Breast epithelium (tissue), 4 donors: ENCODE data around the gene SERAC1. TPM values are rescaled to one million over a fixed set of nuclear protein-coding genes. Genes with fewer than 3 reads are reported as not detected.

Source experiments
- DNase-seq, 2 donors: peaks; one replicate each; pipeline ENCODE4 v3.0.0-alpha.2; 2019; ENCODE audit warnings: low spot score in 2 of 2
- H3K27ac ChIP-seq, 2 donors: fragments of 200-600 bp; sonication (generic) in 1 of 2; one replicate each; pipeline ENCODE4 v1.5.1; 2016 to 2019; ENCODE audit warnings: mild to moderate bottlenecking in 1 of 2
- H3K27me3 ChIP-seq, 2 donors: fragments of 200-600 bp; sonication (generic) in 1 of 2; one replicate each; pipeline versions ENCODE4 v1.5.1 to v1.6.0; 2017 to 2019; ENCODE audit warnings: control low read depth in 1 of 2, mild to moderate bottlenecking in 1 of 2
- H3K36me3 ChIP-seq: fragments of 200-600 bp; one replicate; pipeline ENCODE4 v1.5.1; 2019
- H3K4me1 ChIP-seq, 2 donors: fragments of 200-600 bp; sonication (generic); one replicate each; pipeline ENCODE4 v1.5.1; 2016 to 2019; ENCODE audit warnings: control low read depth in 1 of 2
- H3K4me3 ChIP-seq, 3 donors: fragments of 200-600 bp; sonication (generic); 1 replicate in 2 of 3; 2 replicates in 1 of 3; pipeline ENCODE4 v1.5.1; 2016 to 2019; ENCODE audit warnings: mild to moderate bottlenecking in 3 of 3, moderate library complexity in 2 of 3
- H3K9me3 ChIP-seq, 2 donors: fragments of 200-600 bp; sonication (generic) in 1 of 2; one replicate each; pipeline ENCODE4 v1.5.1; 2016 to 2019; ENCODE audit warnings: control low read depth in 1 of 2
- CTCF ChIP-seq, 3 donors: fragments of 450-650 bp; IDR thresholded peaks; one replicate each; pipeline ENCODE4 v1.5.1; 2016 to 2017; ENCODE audit warnings: antibody characterized with exemption in 3 of 3, mild to moderate bottlenecking in 3 of 3, moderate library complexity in 3 of 3
- POLR2A ChIP-seq: fragments of 450-650 bp; IDR thresholded peaks from one replicate; pipeline ENCODE4 v1.6.1; 2016; ENCODE audit warnings: antibody characterized with exemption, mild to moderate bottlenecking, moderate library complexity
- POLR2AphosphoS5 ChIP-seq, 3 donors: sonication (generic); formaldehyde crosslinking; IDR thresholded peaks; one replicate each; pipeline ENCODE4 v1.6.1; 2017; ENCODE audit warnings: antibody characterized with exemption in 3 of 3
- intact Hi-C: fragments of 100-400 bp; cut with DNase I; formaldehyde crosslinking; loops from one replicate; pipeline ENCODE4 v1.15.1; 2023; ENCODE audit warnings: low total_unique reads
- total RNA-seq, 3 donors: library from RNA; depleted of rRNA; stranded (reverse); fragments of >200 nt; gene quantifications; one replicate each; pipeline ENCODE4 v1.1.0, GENCODE V29; 2016

Gene SERAC1
- total RNA-seq, 3 donors from 2014 or later: 8.5 to 15.7 (median 9.2) TPM

- H3K27ac ChIP-seq: no peak overlapping the region
- intact Hi-C loops: no loop called here
- no peak for TF ChIP-seq CTCF (IDR thresholded peaks at IDR 0.05)
- TF ChIP-seq POLR2AphosphoS5 (IDR thresholded peaks at IDR 0.05): no peak
- no peak for TF ChIP-seq POLR2A
- peaks cover 4% of the 10 kb centered on the region for H3K36me3 ChIP-seq
- no peaks in the 10 kb centered on the region for H3K27me3 ChIP-seq
- H3K4me1 ChIP-seq: no peaks in the 10 kb centered on the region
- H3K9me3 ChIP-seq: no peaks in the 10 kb centered on the region
- no peak for DNase-seq
- no peak overlapping the region for H3K4me3 ChIP-seq
Observed at GRCh38 chr6:158081657-158081935, 86.5 kb downstream of the SERAC1 start.

- Histone ChIP-seq H3K4me3 (no peak overlapping the region), H3K9me3 (no peaks in the 10 kb centered on the region), H3K4me1 (no peaks in the 10 kb centered on the region), H3K27me3 (no peaks in the 10 kb centered on the region), H3K27ac (no peak overlapping the region), H3K36me3 (peaks cover 4% of the 10 kb centered on the region)
- DNase-seq: no peak
- intact Hi-C loops: no loop called here
- TF ChIP-seq CTCF (IDR thresholded peaks at IDR 0.05) (no peak), POLR2AphosphoS5 (IDR thresholded peaks at IDR 0.05) (no peak), POLR2A (no peak)
Observed at GRCh38 chr6:158080849-158081656, 87.0 kb downstream of the SERAC1 start.

- no peaks in the 10 kb centered on the region for H3K4me1 ChIP-seq
- H3K27me3 ChIP-seq: no peaks in the 10 kb centered on the region
- no peak for DNase-seq
- H3K9me3 ChIP-seq: no peaks in the 10 kb centered on the region
- intact Hi-C loops: loop anchor here (10.0 kb wide), 1 partner anchor 314 kb away; no protein-coding TSS in a partner anchor
- no peak overlapping the region for H3K4me3 ChIP-seq
- H3K27ac ChIP-seq: no peak overlapping the region
- TF ChIP-seq POLR2AphosphoS5 (IDR thresholded peaks at IDR 0.05) (no peak), CTCF (IDR thresholded peaks at IDR 0.05) (no peak), POLR2A (no peak)
- H3K36me3 ChIP-seq: no peaks in the 10 kb centered on the region
Observed at GRCh38 chr6:158078320-158078719, 89.7 kb downstream of the SERAC1 start.

GRCh38 chr6:158077676-158078075 lies 90.4 kb downstream of the SERAC1 start:
- intact Hi-C loops: loop anchor here (10.0 kb wide), 1 partner anchor 313 kb away; no protein-coding TSS in a partner anchor
- Histone ChIP-seq H3K36me3 (no peaks in the 10 kb centered on the region), H3K9me3 (no peaks in the 10 kb centered on the region), H3K4me3 (no peak overlapping the region), H3K4me1 (no peaks in the 10 kb centered on the region), H3K27me3 (no peaks in the 10 kb centered on the region), H3K27ac (no peak overlapping the region)
- TF ChIP-seq POLR2A (no peak), POLR2AphosphoS5 (IDR thresholded peaks at IDR 0.05) (no peak), CTCF (IDR thresholded peaks at IDR 0.05) (no peak)
- no peak for DNase-seq

- Histone ChIP-seq H3K36me3 (no peaks in the 10 kb centered on the region), H3K27me3 (no peaks in the 10 kb centered on the region), H3K4me1 (no peaks in the 10 kb centered on the region), H3K27ac (no peak overlapping the region), H3K9me3 (no peaks in the 10 kb centered on the region), H3K4me3 (no peak overlapping the region)
- intact Hi-C loops: loop anchor here (10.0 kb wide), 1 partner anchor 312 kb away; no protein-coding TSS in a partner anchor
- DNase-seq: no peak
- TF ChIP-seq POLR2AphosphoS5 (IDR thresholded peaks at IDR 0.05) (no peak), CTCF (IDR thresholded peaks at IDR 0.05) (no peak), POLR2A (no peak)
Observed at GRCh38 chr6:158076548-158076947, 91.5 kb downstream of the SERAC1 start.
